Activated CD4-positive, alpha-beta T cell treated with anti-CD3 and anti-CD28 coated beads, Interleukin-2, amount 10 ng/mL, durations not matched to agents 7 days and 5 days (primary cell): Measurements from ENCODE around the gene ZNF513. TPM values are rescaled to one million over a fixed set of nuclear protein-coding genes. Genes with fewer than 3 reads are reported as not detected.

Experiments used
- CTCF ChIA-PET: fragments of 350-600 bp; sonication (Branson Sonifier 250); formaldehyde crosslinking; loops from one replicate; lab custom pipeline; 2021; ENCODE audit warnings: antibody characterized with exemption; lab: Charles Lee
- POLR2A ChIA-PET: fragments of 350-600 bp; sonication (Branson Sonifier 250); formaldehyde crosslinking; loops from one replicate; lab custom pipeline; 2021; ENCODE audit warnings: antibody characterized with exemption; lab: Charles Lee
- DNase-seq: peaks from one replicate; pipeline ENCODE4 v3.0.0-alpha.2; 2020
- H3K27ac Mint-ChIP-seq: one replicate; pipeline ENCODE4 v1.8.0; 2021; ENCODE audit warnings: mild to moderate bottlenecking, moderate library complexity, mixed read lengths
- H3K27me3 Mint-ChIP-seq: one replicate; pipeline ENCODE4 v1.8.0; 2021; ENCODE audit warnings: mixed read lengths
- H3K36me3 Mint-ChIP-seq: one replicate; pipeline ENCODE4 v1.8.0; 2021; ENCODE audit warnings: low read depth, mixed read lengths
- H3K4me1 Mint-ChIP-seq: one replicate; pipeline ENCODE4 v1.8.0; 2021; ENCODE audit warnings: mixed read lengths
- H3K4me3 Mint-ChIP-seq: one replicate; pipeline ENCODE4 v1.8.0; 2021; ENCODE audit warnings: mild to moderate bottlenecking, moderate library complexity, mixed read lengths
- H3K9me3 Mint-ChIP-seq: one replicate; pipeline ENCODE4 v1.8.0; 2021; ENCODE audit warnings: mixed read lengths
- total RNA-seq, 2 experiments: library from RNA; stranded (reverse); gene quantifications; one replicate each; pipeline ENCODE4 v1.2.3, GENCODE V29; 2021

ZNF513 gene
- total RNA-seq, 2 experiments from 2014 or later = 14.3 to 15.4 TPM

DNA sequence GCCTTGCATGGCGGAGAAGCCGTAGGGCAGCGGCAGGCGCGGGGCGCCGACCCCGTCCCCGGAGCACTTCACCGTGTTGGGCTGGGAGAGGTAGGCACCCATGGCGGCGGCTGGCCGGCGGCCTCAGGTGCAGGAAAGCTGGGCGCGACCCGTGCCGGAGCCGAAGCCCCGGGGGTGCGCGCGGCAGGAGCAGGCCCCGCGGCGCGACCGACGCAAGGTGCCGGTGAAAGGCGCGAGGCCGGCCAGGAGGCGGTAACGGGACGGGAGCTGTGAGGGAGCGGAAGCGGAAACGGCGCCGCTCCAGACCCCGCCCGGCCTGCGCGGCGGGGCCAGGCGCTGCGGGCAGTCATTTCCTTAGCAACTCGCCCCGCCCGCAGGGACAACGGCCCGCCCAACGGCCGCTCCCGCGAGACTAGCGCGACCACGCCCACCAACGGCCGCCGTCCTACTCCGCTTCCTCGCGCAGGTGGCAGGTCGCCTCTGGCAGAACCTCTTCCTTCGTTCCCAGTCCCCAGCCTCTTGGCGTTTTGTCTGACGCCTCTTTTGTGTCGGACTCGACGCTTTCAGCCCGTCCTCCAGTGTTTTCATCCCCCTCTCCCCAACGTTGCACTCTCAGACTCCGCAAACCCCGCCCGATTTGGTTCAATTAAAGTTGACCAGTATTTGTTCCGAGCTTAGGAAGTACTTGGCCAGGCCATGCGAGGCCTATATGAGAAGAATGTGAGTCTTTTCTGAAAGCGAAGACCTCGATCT, 29.0 kb upstream of the ZNF513 start, which contains the start of gene PPM1G:
Gene PPM1G, minus strand, starts transcription at position 271 of the 753 bp plus-strand sequence. Its CDS starts 169 bp downstream, at position 102.
- Mint-ChIP-seq H3K4me1 (peaks cover 36% of the 10 kb centered on the region), H3K9me3 (peaks cover 6% of the 10 kb centered on the region), H3K27ac (peak within 1 kb of the TSS; percentile 92), H3K4me3 (peak within 1 kb of the TSS; percentile 82), H3K36me3 (peaks cover 15% of the 10 kb centered on the region), H3K27me3 (peaks cover 6% of the 10 kb centered on the region)
- ChIA-PET CTCF (interaction anchor here (0.6 to 2.9 kb wide), 13 partner anchors 11 to 274 kb away, joined by 3 to 12 read pairs (median 3); partner anchors contain the start of genes NRBP1 and SNX17), POLR2A (interaction anchor here (0.6 to 0.8 kb wide), 2 partner anchors 20 to 139 kb away, joined by 3 to 5 read pairs; partner anchors contain the start of gene NRBP1)
- peak; percentile 96 for DNase-seq

DNA sequence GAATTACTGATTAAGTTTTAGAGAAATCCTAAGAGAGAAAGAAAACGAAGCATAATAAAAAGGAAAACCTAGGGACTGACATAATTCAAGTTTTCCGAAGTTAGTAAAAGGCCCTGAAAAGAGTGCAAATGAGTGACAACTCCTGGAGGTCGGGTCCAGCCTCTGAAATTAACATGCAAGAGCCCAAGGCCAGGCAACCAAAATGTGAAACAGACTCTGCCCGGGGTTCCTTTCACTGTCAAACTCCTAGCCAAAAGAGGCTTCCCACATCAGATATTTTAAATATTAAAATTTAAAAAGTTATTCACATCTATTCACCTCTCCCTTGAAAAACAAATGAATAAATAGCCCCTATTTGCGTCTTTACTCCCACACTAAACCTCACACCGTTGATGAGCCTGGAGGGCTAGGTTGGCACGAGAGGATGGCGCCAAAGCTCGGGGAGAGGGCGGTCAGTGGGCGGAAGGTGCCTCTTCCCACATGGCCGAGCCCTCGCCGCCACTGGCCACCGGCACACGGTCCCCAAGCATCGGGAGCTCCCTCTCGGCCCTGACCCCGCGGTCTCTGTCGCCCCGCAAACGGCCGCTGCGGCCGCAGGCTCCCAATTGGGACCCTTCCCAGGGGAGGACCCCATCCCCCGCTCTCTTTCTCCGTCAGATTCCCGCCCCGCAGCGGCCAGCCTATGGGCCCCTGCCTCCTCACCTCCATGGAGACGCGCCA, 28.2 kb upstream of the ZNF513 start:
- Mint-ChIP-seq H3K9me3 (peaks cover 6% of the 10 kb centered on the region), H3K36me3 (peaks cover 18% of the 10 kb centered on the region), H3K27me3 (peaks cover 6% of the 10 kb centered on the region), H3K27ac (peak overlapping the region; percentile 89), H3K4me3 (peak overlapping the region; percentile 82), H3K4me1 (peaks cover 38% of the 10 kb centered on the region)
- CTCF ChIA-PET = interaction anchor here (0.6 to 2.9 kb wide), 8 partner anchors 12 to 274 kb away, joined by 3 to 12 read pairs (median 4); partner anchors contain the start of genes NRBP1 and SNX17
- POLR2A ChIA-PET = interaction anchor here (0.8 kb wide), 1 partner anchor 20 kb away, joined by 5 read pairs; the partner anchor contains the start of gene NRBP1
- peak; percentile 25 for DNase-seq

DNA sequence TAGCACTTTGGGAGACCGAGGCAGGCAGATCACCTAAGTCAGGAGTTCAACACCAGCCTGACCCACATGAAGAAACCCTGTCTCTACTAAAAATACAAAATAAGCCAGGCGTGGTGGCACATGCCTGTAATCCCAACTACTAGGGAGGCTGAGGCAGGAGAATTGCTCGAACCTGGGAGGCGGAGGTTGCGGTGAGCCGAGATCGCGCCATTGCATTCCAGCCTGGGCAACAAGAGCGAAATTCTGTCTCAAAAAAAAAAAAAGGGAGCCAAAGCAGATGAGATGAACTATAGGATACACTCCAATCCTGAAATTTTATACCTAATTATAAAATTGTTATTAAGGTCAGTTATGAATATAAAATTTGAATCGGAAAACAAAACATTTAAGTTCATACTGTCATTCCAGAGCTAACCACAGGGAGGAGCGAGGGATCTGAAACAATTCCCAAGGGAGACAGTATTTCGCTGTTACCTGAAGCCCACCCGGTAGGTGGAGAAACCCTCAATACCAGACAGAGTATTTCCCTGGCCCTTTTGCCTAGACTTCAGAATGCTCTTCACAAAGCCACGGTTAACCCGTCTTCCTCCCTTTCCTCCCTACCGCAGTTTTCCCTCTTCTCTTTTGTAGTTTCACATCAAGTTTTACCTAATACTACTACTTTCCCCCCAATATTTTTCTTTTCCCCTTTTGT, 27.4 kb upstream of the ZNF513 start:
- ChIA-PET POLR2A (no interaction called here), CTCF (interaction anchor here (0.6 to 2.9 kb wide), 4 partner anchors 9 to 417 kb away, joined by 3 to 12 read pairs (median 5); partner anchors contain the start of genes EIF2B4 and NRBP1)
- H3K4me3 Mint-ChIP-seq = peak overlapping the region; percentile 82
- H3K27ac Mint-ChIP-seq = peak overlapping the region; percentile 89
- peaks cover 6% of the 10 kb centered on the region for H3K9me3 Mint-ChIP-seq
- H3K4me1 Mint-ChIP-seq = peaks cover 43% of the 10 kb centered on the region
- peaks cover 19% of the 10 kb centered on the region for H3K36me3 Mint-ChIP-seq
- H3K27me3 Mint-ChIP-seq = peaks cover 6% of the 10 kb centered on the region
- no peak for DNase-seq

DNA sequence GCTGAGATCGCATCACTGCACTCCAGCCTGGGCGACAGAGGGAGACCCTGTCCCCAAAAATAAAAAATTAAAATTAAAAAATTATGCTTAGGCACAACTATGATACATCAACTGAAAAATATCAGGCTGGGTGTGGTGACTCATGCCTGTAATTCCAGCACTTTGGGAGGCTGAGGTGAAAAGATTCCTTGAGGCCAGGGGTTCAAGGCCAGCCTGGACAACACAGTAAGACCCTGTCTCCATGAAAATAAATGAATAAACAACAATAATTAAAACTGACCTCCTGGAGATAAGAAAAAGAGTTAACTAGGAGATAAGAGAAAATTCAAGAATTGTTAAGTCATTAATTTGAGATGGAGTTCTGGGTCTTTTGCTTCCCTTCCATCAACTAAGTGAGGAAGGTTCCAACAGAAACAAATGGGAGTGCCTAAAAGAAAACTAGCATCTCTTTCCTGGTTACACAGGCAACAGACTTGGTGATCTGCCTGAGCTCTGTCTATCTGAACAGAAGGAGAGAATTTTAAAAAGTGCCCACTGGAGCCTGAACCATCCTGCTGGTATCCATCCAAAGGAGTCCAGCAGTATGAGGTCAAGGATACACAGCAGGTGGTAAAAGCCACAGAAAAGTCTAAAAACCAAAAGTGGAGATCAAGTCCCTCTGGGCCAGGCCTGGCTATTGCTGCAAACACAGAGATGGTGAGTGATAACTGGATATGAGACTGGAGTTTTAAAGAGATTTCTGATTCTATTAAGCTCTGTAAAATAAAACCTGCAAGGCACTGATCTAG, 20.0 kb upstream of the ZNF513 start:
- H3K27me3 Mint-ChIP-seq = no peaks in the 10 kb centered on the region
- peak overlapping the region; percentile 64 for H3K27ac Mint-ChIP-seq
- H3K4me3 Mint-ChIP-seq = no peak overlapping the region
- no peak for DNase-seq
- H3K4me1 Mint-ChIP-seq = peaks cover 45% of the 10 kb centered on the region
- peaks cover 30% of the 10 kb centered on the region for H3K36me3 Mint-ChIP-seq
- CTCF ChIA-PET = interaction anchor here (0.5 to 1.3 kb wide), 3 partner anchors 19 to 283 kb away, joined by 3 read pairs; no protein-coding TSS in a partner anchor
- no peaks in the 10 kb centered on the region for H3K9me3 Mint-ChIP-seq
- POLR2A ChIA-PET = no interaction called here

DNA sequence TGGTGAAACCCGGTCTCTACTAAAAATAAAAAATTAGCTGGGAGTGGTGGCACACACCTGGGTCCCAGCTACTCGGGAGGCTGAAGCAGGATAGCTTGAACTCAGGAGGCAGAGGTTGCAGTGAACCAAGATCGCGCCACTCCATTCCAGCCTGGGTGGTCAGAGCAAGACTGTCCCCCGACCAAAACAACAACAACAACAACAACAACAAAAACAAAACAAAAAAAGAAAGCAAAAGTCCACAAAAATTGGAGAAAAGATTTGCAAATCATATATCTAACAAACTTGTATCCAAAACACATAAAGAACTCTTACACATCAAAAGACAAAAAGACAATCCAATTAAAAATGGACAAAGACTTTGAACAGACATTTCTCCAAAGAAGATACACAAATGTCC, 18.4 kb upstream of the ZNF513 start:
- H3K27me3 Mint-ChIP-seq = no peaks in the 10 kb centered on the region
- ChIA-PET POLR2A (no interaction called here), CTCF (interaction anchor here (0.9 to 1.6 kb wide), 2 partner anchors 8 to 11 kb away, joined by 3 to 5 read pairs; partner anchors contain the start of gene PPM1G)
- no peaks in the 10 kb centered on the region for H3K9me3 Mint-ChIP-seq
- H3K4me3 Mint-ChIP-seq = no peak overlapping the region
- no peak for DNase-seq
- peaks cover 29% of the 10 kb centered on the region for H3K36me3 Mint-ChIP-seq
- H3K4me1 Mint-ChIP-seq = peaks cover 40% of the 10 kb centered on the region
- H3K27ac Mint-ChIP-seq = no peak overlapping the region

DNA sequence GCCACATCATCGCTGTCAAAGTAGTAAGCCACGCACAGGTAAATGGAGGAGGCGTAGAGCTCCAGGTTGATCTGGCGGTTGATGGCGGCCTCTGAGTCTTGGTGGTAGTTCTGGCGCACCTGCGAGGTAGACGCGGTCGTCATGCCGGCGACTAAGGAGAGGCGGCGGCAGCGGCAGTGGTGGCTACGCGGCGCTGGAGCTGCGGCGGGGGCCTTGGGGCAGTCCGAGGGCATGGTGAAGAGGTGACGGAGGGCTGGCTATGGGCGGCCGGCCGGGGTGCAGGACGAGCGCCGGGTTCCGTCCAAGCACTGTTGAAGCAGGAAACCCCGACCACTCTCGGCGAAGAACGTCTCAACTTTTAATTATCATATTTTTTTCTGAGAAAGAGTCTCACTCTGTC, 12.7 kb upstream of the ZNF513 start:
- H3K4me1 Mint-ChIP-seq = peaks cover 39% of the 10 kb centered on the region
- no peak overlapping the region for H3K4me3 Mint-ChIP-seq
- no peaks in the 10 kb centered on the region for H3K9me3 Mint-ChIP-seq
- no peak for DNase-seq
- H3K27me3 Mint-ChIP-seq = no peaks in the 10 kb centered on the region
- H3K36me3 Mint-ChIP-seq = peaks cover 29% of the 10 kb centered on the region
- ChIA-PET CTCF (interaction anchor here (1.1 kb wide), 1 partner anchor 12 kb away, joined by 4 read pairs; no protein-coding TSS in a partner anchor), POLR2A (no interaction called here)
- H3K27ac Mint-ChIP-seq = no peak overlapping the region

DNA sequence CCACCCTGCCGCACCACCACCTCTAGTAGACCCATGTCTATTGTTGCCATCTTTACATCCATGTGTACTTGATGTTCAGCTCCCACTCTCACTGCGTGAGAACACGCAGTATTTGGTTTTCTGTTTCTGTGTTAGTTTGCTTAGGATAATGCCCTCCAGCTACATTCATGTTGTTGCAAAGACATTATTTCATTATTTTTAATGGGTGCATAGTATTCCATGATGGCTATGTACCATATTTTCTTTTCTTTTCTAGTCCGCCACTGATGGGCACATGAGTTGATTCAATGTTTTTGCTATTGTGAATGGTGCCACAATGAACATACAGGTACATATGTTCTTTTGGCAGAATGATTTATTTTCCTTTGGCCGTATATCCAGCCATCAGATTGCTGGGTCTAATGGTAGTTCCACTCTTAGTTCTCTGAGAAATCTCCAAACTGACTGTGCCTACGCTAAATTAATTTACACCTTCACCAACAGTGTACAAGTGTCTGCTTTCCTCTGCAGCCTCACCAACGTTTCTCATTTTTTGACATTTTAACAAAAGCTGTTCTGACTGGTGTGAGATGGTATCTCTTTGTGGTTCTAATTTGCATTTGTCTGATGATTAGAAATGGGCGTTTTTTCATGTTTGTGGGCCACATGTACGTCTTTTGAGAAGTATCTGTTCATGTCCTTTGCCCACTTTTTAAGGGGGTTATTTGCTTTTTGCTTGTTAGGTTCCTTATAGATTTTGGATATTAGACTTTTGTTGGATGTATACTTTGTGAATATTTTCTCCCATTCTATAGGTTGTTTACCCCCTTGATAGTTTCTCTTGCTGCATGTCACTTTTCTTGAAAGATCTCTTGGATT, 10.5 kb upstream of the ZNF513 start:
- H3K36me3 Mint-ChIP-seq = peaks cover 26% of the 10 kb centered on the region
- no peaks in the 10 kb centered on the region for H3K27me3 Mint-ChIP-seq
- H3K9me3 Mint-ChIP-seq = no peaks in the 10 kb centered on the region
- peak overlapping the region; percentile 28 for H3K4me3 Mint-ChIP-seq
- DNase-seq = no peak
- POLR2A ChIA-PET = no interaction called here
- H3K4me1 Mint-ChIP-seq = peaks cover 35% of the 10 kb centered on the region
- CTCF ChIA-PET = interaction anchor here (0.6 to 1.5 kb wide), 2 partner anchors 16 to 316 kb away, joined by 3 read pairs; no protein-coding TSS in a partner anchor
- H3K27ac Mint-ChIP-seq = peak overlapping the region; percentile 90

DNA sequence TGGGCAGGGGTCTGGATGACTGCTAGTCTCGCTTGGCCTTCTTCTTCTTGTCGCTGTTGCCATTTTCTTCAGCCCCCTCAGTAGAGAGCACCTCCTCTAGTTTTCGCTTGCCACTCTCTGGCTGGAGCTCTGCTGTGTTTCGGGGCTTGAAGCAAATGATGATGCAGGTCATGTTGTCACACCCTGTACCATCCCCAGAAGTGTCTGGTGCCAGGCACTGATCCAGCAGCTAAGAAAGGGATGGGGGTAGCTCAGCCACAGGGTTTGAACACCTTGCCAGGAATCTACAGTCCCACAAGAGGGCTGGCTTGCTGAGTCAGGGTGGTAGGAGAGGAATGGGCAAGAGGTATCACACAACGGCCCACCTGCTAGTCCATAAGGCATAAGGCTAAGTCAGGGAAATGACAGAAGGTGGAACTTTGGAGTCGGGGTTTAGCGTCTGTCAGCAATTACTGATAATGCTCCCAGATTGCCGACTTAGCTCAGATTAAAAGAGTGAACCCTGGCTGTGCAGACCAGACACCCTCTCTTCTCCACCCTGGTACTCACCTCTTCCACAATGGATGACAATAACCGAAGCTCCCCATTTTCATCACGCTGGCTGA, 1.1 kb upstream of the ZNF513 start:
- peak overlapping the region; percentile 93 for H3K27ac Mint-ChIP-seq
- H3K4me3 Mint-ChIP-seq = peak overlapping the region; percentile 90
- H3K27me3 Mint-ChIP-seq = no peaks in the 10 kb centered on the region
- ChIA-PET CTCF (interaction anchor here (1.1 to 1.8 kb wide), 4 partner anchors 12 to 302 kb away, joined by 3 to 7 read pairs (median 4); no protein-coding TSS in a partner anchor), POLR2A (no interaction called here)
- no peaks in the 10 kb centered on the region for H3K9me3 Mint-ChIP-seq
- peaks cover 32% of the 10 kb centered on the region for H3K4me1 Mint-ChIP-seq
- no peak for DNase-seq
- peaks cover 57% of the 10 kb centered on the region for H3K36me3 Mint-ChIP-seq

DNA sequence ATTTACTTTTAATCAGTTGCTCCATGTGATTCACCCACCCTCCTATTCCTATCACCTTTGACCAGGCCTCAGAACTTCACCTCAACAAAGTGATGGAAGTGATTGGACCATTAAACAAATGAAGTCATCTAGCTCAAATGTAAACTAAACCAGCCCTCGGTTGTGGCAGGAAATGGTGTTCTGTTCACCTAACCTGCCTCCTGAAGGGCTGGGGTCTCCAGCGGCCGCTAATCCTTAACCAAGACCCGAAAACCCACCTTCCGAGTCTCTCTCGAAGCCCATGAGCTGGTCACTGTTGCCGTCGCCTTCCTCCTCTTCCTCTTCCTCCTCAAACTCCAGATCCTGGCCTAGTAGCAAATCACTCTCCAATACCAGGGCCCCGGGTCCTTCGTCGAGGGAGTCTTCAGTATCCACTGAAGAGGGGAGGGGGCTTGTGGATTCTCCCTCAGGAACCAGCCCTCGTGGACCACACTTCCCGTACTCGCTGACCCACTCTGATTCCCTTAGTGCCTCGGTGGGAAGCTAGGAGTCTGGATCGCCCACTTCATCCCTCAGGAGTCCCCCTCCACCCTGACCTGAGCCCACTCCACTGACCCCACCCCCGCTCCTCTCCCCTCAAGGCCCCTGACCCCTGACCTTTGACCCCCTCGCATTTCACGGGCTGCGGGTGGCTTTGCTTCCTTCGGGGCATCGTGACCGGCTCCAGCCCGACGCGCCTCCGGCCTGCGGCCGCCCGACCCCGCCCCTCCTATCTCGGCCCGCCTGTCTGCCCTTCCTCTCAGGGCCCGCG, 503 bp downstream of the ZNF513 start:
- Mint-ChIP-seq H3K4me3 (peak overlapping the region; percentile 90), H3K36me3 (peaks cover 61% of the 10 kb centered on the region), H3K4me1 (peaks cover 30% of the 10 kb centered on the region), H3K27ac (peak overlapping the region; percentile 96), H3K9me3 (no peaks in the 10 kb centered on the region), H3K27me3 (no peaks in the 10 kb centered on the region)
- POLR2A ChIA-PET = interaction anchor here (0.6 kb wide), 1 partner anchor 9 kb away, joined by 4 read pairs; the partner anchor contains the start of gene SNX17
- CTCF ChIA-PET = interaction anchor here (0.8 to 1.8 kb wide), 6 partner anchors 9 to 304 kb away, joined by 3 to 7 read pairs (median 4); partner anchors contain the start of genes EIF2B4 and MPV17
- peak; percentile 73 for DNase-seq

DNA sequence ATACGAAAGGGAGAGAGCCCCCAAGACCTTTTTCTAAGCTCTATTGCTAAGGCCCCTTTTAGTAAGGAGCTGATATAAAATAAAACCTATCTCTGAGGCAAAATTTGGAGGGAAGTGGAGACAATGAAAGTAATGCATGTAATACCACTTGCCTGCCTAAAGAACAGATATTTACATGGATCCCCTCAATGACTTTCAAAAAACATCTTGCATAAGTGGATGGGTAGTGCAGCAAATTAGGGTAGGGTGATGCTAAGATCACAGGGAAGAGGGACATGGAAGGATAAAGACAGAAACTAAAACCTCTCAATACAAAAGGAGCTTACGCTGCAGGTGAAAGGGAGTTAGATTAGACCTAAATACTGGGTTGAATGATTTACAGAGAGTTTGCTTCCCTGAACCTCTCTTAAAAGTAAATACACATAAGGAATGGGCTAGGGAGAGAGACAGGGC, 1.1 kb downstream of the ZNF513 start:
- Mint-ChIP-seq H3K9me3 (no peaks in the 10 kb centered on the region), H3K4me3 (peak overlapping the region; percentile 90), H3K27ac (peak overlapping the region; percentile 96), H3K4me1 (peaks cover 30% of the 10 kb centered on the region), H3K36me3 (peaks cover 63% of the 10 kb centered on the region), H3K27me3 (no peaks in the 10 kb centered on the region)
- DNase-seq = no peak
- POLR2A ChIA-PET = no interaction called here
- CTCF ChIA-PET = interaction anchor here (1.0 to 1.5 kb wide), 3 partner anchors 8 to 10 kb away, joined by 3 to 6 read pairs (median 5); partner anchors contain the start of gene EIF2B4
